NB4 (cell line): ENCODE data around the gene CASZ1.

Experiments
- DNase-seq: peaks from one replicate; pipeline ENCODE4 v3.0.0; 2010; ENCODE audit warnings: low read depth
- H3K4me3 ChIP-seq: one replicate; pipeline ENCODE4 v1.5.1; 2011; ENCODE audit warnings: mild to moderate bottlenecking, low read depth, low read length, moderate library complexity
- CTCF ChIP-seq: IDR thresholded peaks from one replicate; pipeline ENCODE4 v1.5.1; 2012; ENCODE audit warnings: low read depth, low read length
- MAX ChIP-seq: IDR thresholded peaks from 2 replicates; pipeline ENCODE4 v1.6.1; 2011; ENCODE audit warnings: low read depth, low read length
- MYC ChIP-seq: IDR thresholded peaks from 2 replicates; pipeline ENCODE4 v1.6.1; 2011; ENCODE audit warnings: low read depth, low read length
- POLR2A ChIP-seq: IDR thresholded peaks from 2 replicates; pipeline ENCODE4 v1.6.1; 2011; ENCODE audit warnings: mild to moderate bottlenecking; ENCODE audit not compliant: insufficient read length; ENCODE audit errors: extremely low read depth

The CASZ1 gene

GRCh38 chr1:10651389-10651766, 145.1 kb downstream of the CASZ1 start:
- no peak for DNase-seq
- H3K4me3 ChIP-seq, result no peak overlapping the region
- TF ChIP-seq CTCF (no peak), MAX (no peak), MYC (no peak), POLR2A (no peak)

- TF ChIP-seq POLR2A (no peak), CTCF (no peak), MYC (no peak), MAX (no peak)
- no peak for DNase-seq
- H3K4me3 ChIP-seq, result no peak overlapping the region
Measured at GRCh38 chr1:10650556-10651388, 145.7 kb downstream of the CASZ1 start.

- DNase-seq, result no peak
- no peak overlapping the region for H3K4me3 ChIP-seq
- no peak for TF ChIP-seq MAX
- TF ChIP-seq POLR2A, result no peak
- TF ChIP-seq CTCF, result no peak
- no peak for TF ChIP-seq MYC
Measured at GRCh38 chr1:10649517-10650201, 146.8 kb downstream of the CASZ1 start.

- DNase-seq, result no peak
- H3K4me3 ChIP-seq, result no peak overlapping the region
- TF ChIP-seq CTCF (no peak), MYC (no peak)
Measured at GRCh38 chr1:10648689-10649516, 147.5 kb downstream of the CASZ1 start.

- TF ChIP-seq MYC (no peak), CTCF (no peak), POLR2A (no peak), MAX (no peak)
- H3K4me3 ChIP-seq, result no peak overlapping the region
- no peak for DNase-seq
Measured at GRCh38 chr1:10647414-10648170, 148.9 kb downstream of the CASZ1 start.
